ENCODE measurements around the gene KRTAP25-1.

The KRTAP25-1 gene

GRCh38 chr21:30271156-30271555, 18.2 kb downstream of the KRTAP25-1 start:
- TF ChIP-seq POLR2A (IDR thresholded peaks at IDR 0.05; ENCODE audit: low read length) (no peak), GATA1 (IDR thresholded peaks at IDR 0.05; ENCODE audit: low read depth, low read length) (no peak)
- DNase-seq: no peak

- no peak for TF ChIP-seq POLR2A (IDR thresholded peaks at IDR 0.05; ENCODE audit: low read length)
- TF ChIP-seq GATA1 (IDR thresholded peaks at IDR 0.05; ENCODE audit: low read depth, low read length): no peak
Observed at GRCh38 chr21:30269803-30270530, 19.3 kb downstream of the KRTAP25-1 start.

GRCh38 chr21:30268608-30269197, 20.6 kb downstream of the KRTAP25-1 start:
- no peak for TF ChIP-seq GATA1 (IDR thresholded peaks at IDR 0.05; ENCODE audit: low read depth, low read length)
- TF ChIP-seq POLR2A (IDR thresholded peaks at IDR 0.05; ENCODE audit: low read length): no peak
- DNase-seq: peak; percentile 28 to 43

More at GRCh38 chr21:30269803-30270530, 19.3 kb downstream of the KRTAP25-1 start:
- no peak for DNase-seq

GRCh38 chr21:30257773-30258172, 31.5 kb downstream of the KRTAP25-1 start:
- DNase-seq: peak; percentile 27 to 60
- TF ChIP-seq GATA1 (IDR thresholded peaks at IDR 0.05; ENCODE audit: low read depth, low read length) (no peak), POLR2A (IDR thresholded peaks at IDR 0.05; ENCODE audit: low read length) (no peak)

DNA sequence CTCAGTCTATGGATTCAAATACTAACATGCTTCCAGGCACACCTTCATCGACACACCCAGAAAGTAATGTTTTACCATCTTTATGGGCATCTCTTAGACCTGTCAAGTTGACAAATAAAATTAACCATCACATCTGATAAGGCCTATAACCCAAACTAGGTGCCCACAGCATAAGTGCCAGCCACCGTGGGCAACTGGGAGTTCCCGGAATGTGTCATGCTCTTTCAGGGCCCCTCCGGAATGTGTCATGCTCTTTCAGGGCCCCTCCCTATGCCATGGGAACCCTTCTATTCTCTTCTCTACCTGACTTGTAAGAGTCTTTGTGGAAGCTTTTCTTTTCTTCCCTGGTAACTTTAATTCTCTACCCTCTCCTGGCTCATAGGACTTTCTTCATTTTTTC, 33.2 kb downstream of the KRTAP25-1 start:
- TF ChIP-seq POLR2A (IDR thresholded peaks at IDR 0.05; ENCODE audit: low read length): no peak
- no peak for TF ChIP-seq GATA1 (IDR thresholded peaks at IDR 0.05; ENCODE audit: low read depth, low read length)
- DNase-seq: no peak

GRCh38 chr21:30255679-30256078, 33.6 kb downstream of the KRTAP25-1 start:
- TF ChIP-seq POLR2A (IDR thresholded peaks at IDR 0.05; ENCODE audit: low read length) (no peak), GATA1 (IDR thresholded peaks at IDR 0.05; ENCODE audit: low read depth, low read length) (no peak)
- DNase-seq: no peak

GRCh38 chr21:30251781-30252180, 37.5 kb downstream of the KRTAP25-1 start:
- no peak for DNase-seq
- no peak for TF ChIP-seq POLR2A (IDR thresholded peaks at IDR 0.05; ENCODE audit: low read length)
- TF ChIP-seq GATA1 (IDR thresholded peaks at IDR 0.05; ENCODE audit: low read depth, low read length): no peak

DNA sequence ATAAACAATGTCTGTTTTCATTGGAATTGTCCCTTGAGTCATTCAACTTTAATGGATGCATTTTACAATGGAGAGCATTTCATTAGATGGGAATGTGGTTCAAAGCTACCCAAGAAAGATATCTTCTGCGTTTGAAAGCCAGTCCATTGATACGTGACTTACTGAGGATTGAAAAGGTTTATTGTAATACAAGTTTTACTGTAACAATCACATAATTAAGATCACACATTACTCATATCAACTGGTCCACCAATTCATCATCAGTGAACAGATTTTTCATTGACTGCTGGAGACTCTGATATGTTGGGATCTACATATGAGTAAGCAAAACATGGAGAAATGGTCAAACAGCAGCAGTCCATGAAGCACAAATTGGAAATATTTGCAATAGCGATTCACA, 39.4 kb downstream of the KRTAP25-1 start:
- no peak for DNase-seq
- TF ChIP-seq POLR2A (IDR thresholded peaks at IDR 0.05; ENCODE audit: low read length): no peak
- no peak for TF ChIP-seq GATA1 (IDR thresholded peaks at IDR 0.05; ENCODE audit: low read depth, low read length)

- DNase-seq: no peak
- no peak for TF ChIP-seq POLR2A (IDR thresholded peaks at IDR 0.05; ENCODE audit: low read length)
Observed at GRCh38 chr21:30248844-30249243, 40.5 kb downstream of the KRTAP25-1 start.

DNA sequence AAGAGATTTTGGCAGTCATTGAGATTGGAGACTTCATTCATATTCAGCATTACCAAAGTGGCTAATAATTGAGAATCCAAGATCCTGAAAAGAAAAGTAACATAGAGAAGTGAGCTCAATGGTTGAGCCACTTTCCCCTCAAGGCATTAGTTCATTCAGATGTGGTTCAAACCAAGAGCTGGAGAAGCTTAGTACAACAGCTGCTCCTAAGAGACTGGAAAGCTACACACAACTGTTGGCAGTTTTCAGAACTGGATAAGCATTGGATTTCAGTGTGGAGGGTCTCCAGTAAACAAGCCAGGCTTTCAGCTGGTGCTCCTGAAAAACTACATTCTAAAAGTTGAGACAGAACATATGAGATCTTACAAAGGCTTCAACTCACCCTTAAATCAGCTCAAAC, 44.3 kb downstream of the KRTAP25-1 start:
- DNase-seq: no peak
- TF ChIP-seq POLR2A (IDR thresholded peaks at IDR 0.05; ENCODE audit: low read length) (no peak), GATA1 (IDR thresholded peaks at IDR 0.05; ENCODE audit: low read depth, low read length) (no peak)

DNA sequence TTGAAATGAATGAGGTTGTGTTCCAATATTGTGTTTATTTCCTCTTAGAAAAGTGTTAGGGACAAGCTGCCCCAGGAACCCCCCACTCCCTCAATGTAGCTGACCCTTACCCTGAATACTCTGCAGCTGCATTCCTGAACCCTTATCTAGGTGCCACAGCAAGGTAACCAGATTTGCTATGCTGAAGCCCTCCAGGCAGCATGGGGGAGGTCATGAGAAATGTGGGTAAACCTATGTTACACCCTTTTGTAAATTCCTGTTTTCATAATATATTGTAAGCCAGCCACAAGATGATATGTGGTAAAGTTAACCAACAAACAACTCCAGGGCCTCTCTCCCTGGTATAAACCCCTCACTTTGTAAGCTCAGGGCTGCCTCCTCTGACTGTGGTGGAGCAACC, 45.6 kb downstream of the KRTAP25-1 start:
- TF ChIP-seq GATA1 (IDR thresholded peaks at IDR 0.05; ENCODE audit: low read depth, low read length): no peak
- TF ChIP-seq POLR2A (IDR thresholded peaks at IDR 0.05; ENCODE audit: low read length): no peak
- no peak for DNase-seq

GRCh38 chr21:30240661-30241060, 48.7 kb downstream of the KRTAP25-1 start:
- TF ChIP-seq POLR2A (IDR thresholded peaks at IDR 0.05; ENCODE audit: low read length) (no peak), GATA1 (IDR thresholded peaks at IDR 0.05; ENCODE audit: low read depth, low read length) (no peak)
- DNase-seq: no peak
